NCI-H2196 treated with DMSO at 0.1 percent for 48 hours (cell line): ENCODE data around the gene SLC10A6.

Experiments
- DNase-seq: peaks from one replicate; lab custom pipeline; 2025; ENCODE audit not compliant: unreplicated experiment; lab: John Stamatoyannopoulos, UW

Gene SLC10A6

DNA sequence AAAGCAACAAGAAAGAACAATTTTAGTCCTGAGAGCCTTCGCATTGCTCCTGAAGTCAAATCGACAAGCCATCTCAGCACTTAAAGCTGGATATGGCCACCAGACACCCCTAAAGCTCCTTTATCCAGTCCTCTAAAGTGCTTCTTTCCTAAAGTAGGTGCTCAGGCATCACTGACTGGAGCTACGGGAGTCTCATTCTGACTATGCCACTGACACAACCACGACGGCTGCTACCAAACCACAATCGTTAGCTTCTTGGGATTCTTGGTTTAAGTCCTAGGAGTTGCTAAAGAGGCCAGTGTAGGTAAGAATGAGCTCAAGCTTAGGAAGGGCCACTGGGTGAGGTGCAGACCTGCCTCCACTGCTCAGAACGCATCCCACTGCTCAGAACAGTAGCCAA lies 1.0 kb downstream of the SLC10A6 start:
- no peak for DNase-seq

DNA sequence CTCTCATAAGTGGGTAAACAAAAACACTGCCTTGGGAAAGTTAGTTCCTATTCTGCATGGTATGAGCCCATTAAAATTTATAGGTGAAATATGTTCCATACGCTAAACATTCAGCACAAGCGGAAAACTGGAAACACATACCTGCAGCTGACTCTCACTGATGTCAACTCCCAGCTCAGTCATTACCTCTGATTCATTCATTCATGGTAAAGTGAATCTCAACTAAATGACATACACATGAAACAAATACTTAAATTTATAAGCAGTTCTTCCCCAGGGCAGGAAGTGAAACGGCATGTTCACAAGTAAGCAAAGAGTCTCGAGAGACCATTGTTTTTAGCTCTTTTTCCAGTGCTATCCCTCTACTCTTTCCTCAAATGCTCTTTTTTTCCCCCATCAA lies 1.6 kb downstream of the SLC10A6 start:
- DNase-seq = no peak

DNA sequence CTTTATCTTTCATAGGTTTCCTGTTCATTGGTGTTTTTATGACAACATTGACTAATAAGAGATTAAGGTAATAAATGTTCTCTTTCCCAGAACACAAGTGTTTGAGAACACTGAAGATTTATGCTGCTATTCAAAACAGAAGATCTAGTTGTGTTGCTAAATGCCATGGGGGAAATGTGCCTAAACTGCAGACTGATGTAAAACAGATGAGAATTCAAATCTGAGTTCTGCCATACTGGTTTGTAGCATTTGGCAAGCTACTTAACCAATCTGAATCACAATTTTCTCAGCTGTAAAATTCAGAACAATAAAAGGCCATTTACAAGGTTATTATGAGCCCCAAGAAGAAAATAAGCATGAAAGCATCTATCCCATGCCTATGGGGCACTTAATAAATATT lies 2.3 kb downstream of the SLC10A6 start:
- DNase-seq = no peak

DNA sequence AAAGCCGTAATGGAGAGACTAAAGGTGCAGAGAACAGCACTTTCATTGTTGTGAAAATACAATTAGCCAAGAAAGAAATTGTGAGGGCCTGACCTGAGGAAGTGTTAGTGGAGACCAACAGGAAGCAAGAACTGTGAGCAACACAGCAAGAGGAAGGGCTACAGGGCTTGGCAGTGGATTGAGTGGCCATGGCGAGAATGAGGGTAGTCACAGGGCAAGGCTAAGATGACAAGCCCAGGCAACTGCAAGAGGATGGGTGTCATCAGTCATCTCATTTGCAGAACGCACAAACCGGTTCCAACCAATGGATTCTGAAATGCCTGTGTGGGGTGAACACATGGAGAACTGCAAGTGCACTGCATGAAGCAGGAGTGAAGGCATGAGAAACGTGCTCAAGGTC lies 3.6 kb downstream of the SLC10A6 start:
- DNase-seq = no peak

- no peak for DNase-seq
Measured at GRCh38 chr4:86841309-86841708, 7.9 kb downstream of the SLC10A6 start.

GRCh38 chr4:86840858-86841257 lies 8.3 kb downstream of the SLC10A6 start:
- DNase-seq = no peak

- DNase-seq = no peak
Measured at GRCh38 chr4:86837691-86838503, 11.3 kb downstream of the SLC10A6 start.

DNA sequence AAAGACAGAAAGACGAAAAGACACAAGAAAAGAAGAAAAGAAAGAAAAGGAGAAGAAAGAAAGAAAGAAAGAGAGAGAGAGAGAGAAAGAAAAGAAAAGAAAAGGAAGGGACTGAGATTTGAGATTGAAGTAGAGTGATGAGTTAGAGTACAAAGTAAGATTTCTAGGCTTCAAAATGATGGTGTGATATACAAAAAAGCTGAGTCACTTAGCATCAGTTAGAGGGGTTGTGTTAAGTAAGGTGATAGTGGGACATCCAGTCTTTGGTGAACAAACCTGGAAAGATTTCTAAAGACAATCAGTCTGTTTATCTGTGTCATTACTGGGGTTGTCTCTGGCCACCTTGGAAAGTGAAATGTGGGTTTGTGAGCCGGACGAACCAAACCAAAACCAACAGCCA lies 13.5 kb downstream of the SLC10A6 start:
- DNase-seq = no peak

DNA sequence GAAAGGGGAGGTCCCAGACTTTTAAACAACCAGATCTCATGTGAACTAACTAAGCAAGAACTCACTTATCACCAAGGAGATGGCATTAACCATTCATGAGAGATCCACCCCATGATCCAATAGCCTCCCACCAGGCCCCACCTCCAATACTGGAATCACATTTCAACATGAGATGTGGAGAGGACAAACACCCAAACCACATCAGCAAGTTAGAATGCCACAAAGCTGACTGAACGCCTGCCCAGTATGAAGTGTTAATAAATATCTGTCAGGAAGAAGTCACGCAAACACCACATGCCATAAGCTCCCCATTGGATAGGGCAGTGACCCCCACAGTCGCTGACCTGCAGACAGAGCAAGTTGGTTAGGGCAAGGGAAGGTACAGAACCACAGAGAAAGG lies 14.3 kb downstream of the SLC10A6 start:
- no peak for DNase-seq

- no peak for DNase-seq
Measured at GRCh38 chr4:86833615-86834014, 15.6 kb downstream of the SLC10A6 start.

- DNase-seq = no peak
Measured at GRCh38 chr4:86831262-86832130, 17.7 kb downstream of the SLC10A6 start.

DNA sequence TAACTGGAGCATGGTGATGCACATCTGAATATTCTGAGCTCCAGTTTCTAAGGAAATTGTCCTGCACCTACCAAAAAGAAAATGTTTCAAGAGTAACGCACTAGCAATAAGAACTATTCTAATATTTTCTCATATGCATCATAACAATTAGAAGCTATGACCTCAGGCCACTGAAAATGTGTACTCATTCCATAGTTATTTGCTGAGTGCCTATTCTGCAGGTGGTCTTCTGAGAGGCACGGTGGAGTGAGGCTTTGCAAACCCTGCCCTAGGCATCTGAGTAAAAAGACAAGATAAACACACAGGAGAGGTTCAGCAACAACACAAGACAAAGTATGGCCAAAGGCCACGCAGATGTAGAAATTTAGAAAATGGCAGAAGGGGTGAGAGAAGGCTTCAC lies 23.7 kb downstream of the SLC10A6 start:
- no peak for DNase-seq

DNA sequence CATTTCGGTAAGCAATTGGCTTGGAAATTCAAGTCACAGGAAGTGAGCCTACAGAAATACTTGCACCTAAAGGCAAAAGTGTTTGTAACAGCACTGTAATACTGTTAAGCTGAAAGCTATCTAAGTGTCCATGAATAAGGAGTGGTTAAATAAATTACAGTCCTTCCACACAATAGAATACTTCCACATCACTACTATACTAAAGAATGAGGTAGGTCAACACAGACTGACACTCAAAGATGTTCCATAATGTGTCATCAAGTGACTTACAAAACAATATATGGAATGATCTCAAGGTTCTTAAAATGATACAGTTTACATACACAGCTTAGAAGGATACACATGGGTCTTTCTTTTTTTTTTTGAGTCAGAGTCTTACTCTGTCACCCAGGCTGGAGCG lies 27.0 kb downstream of the SLC10A6 start:
- no peak for DNase-seq

DNA sequence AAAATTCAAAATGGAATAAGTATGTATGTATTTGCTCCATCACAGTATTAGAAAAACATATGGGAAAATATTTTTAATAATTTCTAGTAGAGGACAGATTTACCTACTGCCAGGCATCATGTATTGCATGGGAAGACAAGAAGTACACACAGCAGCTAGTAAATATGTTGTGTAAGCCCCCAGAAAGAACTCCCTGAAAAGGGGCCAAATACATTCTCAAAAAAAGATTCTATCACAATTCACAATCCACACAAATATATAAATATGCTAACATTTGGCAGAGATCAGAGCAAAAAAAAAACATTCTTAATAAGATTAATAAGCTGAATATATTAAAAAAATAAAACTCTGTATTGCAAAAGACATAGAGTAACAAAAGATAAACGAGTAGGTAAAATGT lies 28.0 kb downstream of the SLC10A6 start:
- no peak for DNase-seq

GRCh38 chr4:86819561-86819960 lies 29.6 kb downstream of the SLC10A6 start:
- no peak for DNase-seq

- DNase-seq = no peak
Measured at GRCh38 chr4:86818841-86819240, 30.3 kb downstream of the SLC10A6 start.

- DNase-seq = no peak
Measured at GRCh38 chr4:86818211-86818610, 31.0 kb downstream of the SLC10A6 start.

GRCh38 chr4:86816501-86817273 lies 32.5 kb downstream of the SLC10A6 start:
- no peak for DNase-seq

DNA sequence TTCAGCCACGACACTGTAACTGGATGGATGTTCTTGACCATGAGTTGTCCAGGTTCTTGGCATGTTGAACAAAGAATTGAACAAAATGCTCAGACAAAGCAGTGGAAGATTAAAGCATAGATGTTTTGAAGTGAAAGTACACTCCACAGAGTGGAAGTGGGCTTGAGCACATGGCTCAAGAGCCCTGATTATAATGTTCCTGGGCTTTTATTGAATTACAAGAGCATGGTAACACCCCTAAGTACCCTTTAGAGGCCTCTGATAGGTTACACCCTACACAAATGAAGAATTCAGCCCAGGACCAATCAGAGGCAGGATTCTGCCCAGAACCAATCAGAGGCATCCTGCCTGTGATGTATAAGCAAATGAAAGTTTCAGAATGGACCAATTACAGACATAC lies 33.5 kb downstream of the SLC10A6 start:
- DNase-seq = no peak

GRCh38 chr4:86810847-86811246 lies 38.3 kb downstream of the SLC10A6 start:
- DNase-seq = no peak

DNA sequence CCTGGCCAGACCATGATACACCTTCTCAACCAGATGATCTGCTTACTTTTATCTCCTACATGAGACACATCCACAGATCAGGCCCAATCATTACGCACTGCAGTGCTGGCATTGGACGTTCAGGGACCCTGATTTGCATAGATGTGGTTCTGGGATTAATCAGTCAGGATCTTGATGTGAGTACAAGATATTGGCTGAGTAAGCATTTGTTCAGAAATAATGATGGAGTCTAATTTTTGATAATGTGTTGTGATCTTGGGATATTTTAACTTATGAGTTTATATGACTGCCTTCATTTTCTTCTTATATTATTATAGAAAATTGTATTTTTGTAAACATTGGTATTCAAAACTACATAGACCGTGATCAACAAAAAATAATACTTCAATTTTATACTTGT lies 39.4 kb downstream of the SLC10A6 start:
- no peak for DNase-seq

GRCh38 chr4:86791126-86791525 lies 58.1 kb downstream of the SLC10A6 start:
- no peak for DNase-seq
